Globus pallidus (tissue), 1 donor: Measurements from ENCODE around the gene REXO1.

ENCODE experiments used
- DNase-seq: peaks from one replicate; pipeline ENCODE4 v3.0.0-alpha.2; 2015; ENCODE audit warnings: low spot score

Gene REXO1

DNA sequence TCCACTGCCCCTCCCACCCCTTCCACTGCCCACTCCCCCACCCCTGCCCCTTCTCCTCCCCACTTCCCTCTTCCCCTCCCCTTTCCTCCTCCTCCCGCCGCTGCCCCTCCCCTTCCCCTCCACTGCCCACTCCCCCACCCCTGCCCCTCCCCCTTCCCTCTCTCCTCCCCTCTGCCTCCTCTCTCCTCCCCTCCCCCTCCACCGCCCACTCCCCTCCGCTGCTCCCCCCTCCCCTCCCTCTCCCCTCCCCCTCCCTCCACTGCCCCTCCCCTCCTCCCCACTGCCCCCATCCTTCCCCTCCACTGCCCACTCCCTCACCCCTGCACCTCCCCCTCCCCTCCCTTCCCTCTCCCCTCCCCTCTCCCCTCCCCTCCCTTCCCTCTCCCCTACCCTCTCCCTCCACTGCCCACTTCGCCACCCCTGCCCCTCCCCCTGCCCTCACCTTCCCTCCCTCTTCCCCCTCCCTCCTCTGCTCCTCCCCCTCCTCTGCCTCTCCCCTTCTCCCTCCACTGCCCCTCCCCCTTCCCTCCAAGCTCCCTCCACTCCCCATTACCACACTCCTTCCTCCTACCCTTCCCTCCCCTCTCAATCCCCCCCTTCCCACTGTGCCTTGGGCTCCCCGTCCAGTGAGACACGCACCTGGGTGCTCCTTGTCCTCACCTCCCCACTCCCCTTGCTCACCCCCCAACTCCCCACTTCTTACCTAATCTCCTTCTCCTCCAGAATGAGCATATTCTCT, 58.1 kb downstream of the REXO1 start:
- no peak for DNase-seq

DNA sequence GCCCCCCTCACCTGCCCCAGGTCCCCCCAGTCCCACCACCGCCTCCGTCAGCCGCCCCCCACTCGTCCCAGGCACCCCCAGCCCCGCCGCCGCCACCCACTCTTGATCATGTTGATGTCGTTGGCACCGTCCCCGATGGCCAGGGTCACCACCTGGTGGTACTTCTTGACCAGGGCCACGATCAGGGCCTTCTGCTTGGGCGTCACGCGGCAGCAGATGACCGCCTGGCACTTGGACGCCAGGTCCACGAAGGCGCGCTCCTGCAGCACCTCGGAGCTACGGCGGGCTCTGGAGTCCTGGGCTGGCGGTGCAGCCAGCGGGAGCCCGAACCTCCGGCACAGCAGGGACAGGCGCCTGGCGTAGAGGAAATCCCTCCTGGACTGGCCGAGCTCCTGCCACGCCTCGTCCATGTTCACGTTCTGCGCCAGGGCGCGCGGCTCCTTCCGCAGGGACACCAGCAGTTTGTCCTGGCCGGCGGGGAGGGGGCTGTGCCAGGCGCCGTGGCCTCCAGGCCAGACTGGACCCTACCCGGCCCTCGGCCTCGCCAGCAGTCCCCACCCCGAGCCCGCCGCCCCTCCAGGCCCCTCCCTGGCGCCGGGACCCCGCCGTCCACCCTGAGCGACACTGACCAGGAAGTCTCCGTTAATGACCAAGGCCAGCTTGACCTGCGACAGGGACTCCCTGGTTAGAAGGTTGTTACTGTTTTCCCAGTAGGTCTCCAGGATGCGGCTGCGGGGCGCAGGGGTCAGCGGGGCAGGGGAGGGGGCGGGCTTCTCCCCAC, 58.8 kb downstream of the REXO1 start:
- DNase-seq: no peak

DNA sequence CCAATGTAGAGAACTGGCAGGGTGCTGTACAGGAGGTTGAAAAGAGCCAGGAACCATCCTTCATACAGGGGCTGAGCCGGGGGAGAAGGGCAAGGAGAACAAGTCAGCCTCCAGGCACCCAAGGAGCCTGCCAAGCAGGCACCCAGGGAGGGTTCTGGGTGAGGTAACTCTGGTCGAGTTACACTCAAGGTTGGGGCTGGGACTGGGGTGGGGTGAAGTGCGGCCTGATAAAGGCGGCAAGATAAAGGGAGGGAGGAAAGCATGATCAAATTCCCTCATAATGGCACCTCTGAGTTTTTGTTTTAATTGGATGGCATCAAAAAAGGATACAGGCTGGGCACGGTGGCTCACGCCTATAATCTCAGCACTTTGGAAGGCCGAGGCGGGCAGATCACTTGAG, 61.2 kb downstream of the REXO1 start:
- no peak for DNase-seq

DNA sequence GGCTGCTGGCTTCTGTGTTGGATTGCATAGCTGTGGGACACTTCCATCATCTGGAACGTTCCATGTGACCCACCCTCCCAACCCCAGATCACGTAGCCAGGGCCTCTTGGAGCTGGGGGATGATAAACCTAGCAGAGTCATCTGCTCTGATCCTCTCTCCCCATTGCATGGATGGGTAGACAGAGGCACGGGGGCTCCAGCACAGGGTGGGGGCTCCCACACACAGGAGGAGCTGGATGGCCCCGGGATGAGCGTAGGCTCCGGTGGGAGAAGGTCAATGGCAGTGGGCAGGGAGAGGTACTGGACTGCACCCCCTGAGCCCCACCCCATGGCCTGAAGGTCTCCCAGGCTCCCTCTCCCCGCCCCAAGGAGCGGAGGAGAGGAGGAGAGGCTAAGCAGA, 61.6 kb downstream of the REXO1 start:
- no peak for DNase-seq

DNA sequence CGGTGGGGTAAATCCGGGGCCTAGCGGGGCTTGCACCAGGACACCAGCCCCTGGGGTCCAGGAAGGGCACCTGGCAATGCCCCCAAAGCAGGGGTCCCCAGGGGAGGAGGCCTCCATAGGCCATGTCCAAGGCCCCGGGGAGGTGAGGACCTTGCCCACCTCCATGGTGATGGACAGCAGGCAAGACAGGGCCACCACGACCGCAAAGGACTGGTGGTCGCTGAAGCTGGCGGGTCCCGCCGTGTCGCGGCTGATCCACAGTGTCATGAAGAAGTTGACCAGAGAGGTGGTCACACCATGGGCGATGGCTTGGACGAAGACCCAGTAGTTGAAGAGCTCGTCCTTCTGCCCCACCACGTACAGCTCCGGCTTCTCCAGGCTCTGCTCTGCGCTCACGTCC, 63.0 kb downstream of the REXO1 start:
- DNase-seq: no peak

DNA sequence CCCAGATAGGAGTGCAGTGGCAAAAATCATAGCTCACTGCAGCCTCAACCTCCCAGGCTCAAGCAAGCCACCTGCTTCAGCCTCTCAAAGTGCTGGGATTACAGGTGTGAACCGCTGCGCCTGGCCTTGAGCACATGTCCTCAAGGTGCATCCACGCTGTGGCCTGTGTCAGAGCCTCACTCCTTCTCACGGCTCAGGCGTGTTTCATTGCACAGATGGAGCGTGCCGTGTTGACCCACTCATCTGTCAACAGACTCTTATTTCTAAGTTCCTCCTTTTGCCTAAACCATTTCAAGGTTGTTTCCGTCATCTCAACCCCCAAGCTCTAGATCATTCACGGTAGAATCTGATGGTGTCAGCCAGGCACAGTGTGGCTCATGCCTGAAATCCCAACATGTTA, 64.4 kb downstream of the REXO1 start:
- DNase-seq: no peak

DNA sequence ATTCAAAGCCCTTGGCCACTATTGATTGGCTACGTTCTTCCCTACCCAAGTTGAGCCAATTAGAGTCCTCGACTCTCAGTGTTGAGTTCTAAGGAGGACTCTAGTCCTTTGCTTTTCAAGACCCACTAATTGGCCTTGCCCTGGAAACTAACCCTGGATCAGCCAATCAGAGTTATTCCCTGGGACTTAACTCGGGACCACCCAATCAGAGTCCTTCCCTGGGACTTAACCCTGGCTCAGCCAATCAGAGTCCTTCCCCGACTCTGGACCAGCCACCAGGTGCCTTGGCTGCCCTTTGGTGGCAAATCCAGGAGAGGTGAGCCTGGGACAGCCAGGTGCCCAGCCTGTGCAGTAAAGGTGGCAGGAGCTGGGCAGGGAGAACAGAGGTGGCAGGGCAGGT, 64.9 kb downstream of the REXO1 start:
- no peak for DNase-seq

DNA sequence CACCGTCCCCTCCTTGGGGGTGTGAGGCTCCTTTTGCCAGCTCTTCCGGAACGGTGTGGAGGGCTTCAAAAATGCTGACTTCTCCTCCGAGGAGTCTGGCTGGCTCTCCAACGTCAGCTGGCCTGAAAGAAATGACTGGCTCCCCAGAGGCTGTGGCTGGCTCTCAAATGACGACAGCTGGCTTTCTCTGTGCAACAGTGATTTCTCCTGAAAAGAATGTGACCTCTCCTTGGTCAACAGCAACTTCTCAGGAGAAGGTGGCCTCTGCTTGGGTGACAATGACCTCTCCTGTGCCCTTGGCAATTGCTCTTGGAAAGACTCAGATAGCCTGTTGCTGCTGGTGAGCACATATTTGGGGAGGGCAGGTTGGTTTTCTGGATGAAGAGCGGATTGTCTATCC, 65.8 kb downstream of the REXO1 start:
- no peak for DNase-seq

DNA sequence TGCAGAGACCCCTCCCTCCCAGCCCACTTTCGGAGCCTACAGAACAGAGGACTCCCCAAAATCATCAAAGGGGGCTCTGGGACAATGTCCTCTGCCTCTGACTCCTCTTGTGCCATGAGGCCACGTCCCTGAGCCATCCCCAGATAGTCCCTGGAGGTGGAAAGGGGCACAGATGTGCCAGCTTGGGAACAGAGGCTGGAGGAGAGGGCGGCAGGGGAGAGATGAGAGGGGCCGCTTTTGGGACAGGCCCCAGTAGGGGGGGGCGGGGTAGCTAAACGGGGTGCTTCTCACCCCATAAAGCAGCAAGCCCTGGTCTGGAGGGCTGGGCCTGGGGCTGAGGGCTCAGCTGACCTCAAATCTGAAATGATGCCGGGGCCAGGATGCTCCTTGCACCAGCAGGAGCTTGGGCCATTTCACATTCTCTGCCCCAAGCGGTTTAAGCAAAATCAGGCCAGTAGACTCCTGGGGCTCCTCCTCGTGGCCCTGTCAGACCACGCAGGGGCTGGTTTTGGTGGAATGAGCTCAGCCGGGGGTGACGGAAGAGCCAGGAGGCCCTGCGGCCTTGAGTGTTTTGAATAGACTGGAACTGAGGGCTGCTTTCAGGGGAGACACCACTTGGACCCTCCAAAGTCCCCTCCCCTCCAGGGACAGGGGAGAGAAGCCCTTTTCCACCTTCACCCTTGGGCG, 67.9 kb downstream of the REXO1 start:
- DNase-seq: no peak

DNA sequence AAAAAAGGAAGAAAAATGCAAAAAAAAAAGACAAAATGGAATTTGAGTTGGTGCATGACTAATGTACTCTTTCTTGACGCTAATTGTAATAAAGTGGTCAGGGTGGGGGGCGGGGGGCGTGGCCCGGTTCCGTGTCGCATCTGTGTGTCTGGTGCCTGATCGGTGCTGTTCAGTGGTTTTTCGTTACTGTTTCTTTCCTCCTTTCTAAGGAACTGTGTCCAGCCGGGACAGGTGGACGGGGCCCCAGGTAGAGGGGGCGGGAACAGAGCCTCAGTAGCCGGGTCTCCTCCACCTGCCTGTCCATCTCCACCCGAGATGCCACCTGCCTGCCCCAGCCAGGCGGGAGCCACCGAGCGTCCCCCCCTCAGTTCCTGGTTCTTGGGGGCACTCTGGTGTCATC, 68.7 kb downstream of the REXO1 start:
- DNase-seq: no peak

DNA sequence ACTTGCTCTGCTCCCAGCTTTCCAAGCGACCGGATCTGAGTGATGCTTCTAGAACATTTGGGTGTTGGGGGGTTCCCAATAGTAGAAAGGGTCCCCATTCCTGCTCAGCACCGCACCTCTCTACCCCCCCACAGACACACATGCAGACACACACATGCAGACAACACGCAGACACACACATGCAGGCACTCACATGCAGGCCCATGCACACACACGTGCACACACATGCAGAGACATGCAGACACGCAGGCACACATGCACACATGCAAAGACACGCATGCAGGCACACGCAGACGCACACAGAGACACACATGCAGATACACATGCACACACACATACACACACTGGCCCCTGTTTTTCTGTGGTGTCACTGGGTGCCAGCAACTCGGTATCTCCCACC, 71.1 kb downstream of the REXO1 start:
- DNase-seq: no peak

DNA sequence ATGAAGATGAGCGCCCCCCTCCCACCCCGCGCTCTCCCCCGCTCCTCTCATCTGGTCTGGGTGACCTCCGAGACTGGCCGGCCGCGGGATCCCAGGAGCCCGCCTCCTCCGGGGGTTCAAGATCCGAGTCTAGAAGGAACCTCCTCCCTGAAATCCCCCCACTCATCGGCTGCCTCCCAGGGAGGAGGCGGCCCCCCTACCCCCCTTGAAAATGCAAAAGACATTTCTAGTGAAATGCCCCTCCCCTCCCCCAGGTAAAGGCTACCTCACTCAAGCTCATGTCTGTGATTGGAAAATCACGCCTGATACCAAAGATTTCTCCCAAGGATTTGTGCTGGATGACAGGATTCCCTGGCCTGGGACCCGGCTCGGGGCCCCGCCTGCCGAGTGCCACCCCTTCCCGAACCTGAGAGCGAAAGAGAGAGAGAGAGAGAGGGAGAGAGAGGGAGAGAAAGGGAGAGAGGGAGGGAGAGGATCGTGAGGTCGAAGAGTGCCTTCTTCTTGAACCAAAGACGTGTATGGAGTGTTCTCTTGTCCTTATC, 71.6 kb downstream of the REXO1 start:
- DNase-seq: no peak

DNA sequence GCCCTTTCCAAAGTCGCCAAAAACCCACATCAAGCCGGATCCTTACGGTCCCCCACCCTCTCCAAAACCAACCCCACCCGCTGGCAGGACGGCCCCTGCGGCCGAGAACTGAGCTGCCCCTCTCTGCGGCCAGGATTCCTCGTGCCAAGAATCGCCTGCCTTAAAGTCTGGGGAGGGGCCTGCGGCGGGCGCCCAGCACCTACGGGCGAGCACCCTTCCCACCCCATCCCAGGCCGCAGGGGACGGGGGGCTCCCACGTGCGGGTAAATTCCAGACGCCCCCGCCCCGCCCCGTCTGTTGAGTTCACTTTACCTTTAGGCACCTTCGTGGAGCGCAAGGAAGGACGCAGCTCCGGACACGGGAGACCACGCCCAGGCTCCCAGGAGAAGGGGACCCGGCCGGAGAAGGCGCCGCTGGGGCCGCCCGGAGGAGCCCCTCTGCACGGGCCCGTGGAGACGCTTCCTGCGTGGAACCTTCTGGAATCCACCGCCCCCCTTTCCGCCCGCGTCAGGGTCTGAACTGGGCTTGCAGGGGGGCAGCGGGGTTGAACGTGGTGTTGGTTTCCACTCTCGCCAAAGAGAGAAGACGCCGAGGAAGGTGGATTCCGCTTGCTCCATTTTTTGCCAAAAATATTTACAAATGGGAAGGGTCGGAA, 72.2 kb downstream of the REXO1 start:
- DNase-seq: no peak

DNA sequence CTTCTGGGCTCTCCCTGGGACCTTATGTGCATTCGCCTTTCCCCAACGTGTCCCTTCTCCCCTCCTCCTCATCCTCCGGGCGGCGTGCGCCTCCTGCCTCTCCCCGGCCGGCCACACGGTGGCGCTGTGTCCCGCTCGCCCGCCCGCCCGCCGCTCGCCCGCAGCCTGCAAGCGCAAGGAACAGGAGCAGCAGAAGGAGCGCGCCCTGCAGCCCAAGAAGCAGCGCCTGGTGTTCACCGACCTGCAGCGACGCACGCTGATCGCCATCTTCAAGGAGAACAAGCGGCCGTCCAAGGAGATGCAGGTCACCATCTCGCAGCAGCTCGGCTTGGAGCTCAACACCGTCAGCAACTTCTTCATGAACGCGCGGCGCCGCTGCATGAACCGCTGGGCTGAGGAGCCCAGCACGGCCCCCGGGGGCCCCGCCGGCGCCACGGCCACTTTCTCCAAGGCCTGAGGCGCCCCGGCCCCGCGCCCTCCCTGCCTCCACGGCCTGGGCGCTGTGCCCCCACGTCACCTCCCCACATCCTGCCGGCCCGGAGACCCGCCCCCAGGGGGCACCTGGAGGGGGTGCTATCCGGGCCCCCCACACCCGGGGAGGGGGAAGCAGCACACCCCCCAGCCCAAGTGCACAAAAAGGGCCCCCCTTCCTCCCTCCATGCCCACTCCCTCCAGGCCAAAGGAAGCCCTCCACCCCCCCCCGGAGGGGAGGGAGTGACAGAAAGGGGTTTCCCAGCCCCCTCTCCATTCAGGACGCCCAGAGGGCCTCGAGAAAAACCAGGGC, 73.1 kb downstream of the REXO1 start:
- no peak for DNase-seq

DNA sequence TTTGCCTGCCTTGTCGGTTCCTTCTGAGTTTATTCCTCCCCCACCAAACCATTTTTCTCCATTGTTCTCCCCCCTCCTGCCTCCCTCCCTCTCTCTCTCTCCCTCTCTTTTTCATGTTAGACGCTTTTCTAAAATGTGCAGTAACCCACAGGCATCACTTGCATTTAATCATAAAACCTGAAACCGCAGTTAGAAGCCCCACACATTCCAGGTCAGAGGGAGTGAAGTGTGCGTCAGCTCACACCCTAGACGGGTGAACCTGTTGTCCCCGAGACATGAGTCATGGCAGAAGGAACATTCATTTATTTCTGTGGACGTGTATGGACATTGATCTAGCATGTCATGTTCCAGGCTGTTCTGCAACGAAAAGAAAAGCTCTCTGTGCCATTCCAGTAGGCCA, 75.1 kb downstream of the REXO1 start:
- no peak for DNase-seq

DNA sequence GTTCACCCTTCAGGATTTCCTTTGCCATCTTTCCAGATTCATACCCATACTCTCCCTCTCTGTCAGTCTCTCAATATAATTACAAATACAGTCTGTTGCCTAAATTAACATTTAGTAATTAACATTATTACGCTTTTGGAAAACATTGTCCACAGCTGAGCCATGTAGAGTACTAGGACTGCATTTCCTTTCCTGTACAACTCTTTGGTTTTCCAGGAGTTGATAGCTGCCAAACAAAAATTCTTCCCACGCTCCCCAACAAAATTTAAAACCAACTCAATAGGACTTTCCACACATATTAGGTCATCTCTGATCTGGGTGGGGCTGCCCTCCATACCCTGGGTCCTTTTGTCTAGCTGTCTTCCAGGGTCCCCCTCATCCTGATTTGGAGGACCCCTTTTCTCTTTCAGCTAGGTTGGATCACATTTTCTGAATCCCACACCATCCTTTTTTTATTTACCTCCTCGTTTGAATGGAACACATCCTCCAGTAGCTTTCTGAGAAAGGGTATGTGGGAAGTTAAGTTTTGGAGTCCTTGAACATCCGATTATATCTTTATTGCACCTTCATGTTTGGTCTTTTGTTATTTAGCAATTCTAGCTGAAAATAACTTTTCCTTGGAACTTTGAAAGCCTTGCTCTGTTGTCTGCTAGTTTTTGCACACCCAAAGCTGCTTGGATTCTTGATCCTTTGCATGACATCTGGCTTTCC, 77.3 kb downstream of the REXO1 start:
- DNase-seq: no peak

DNA sequence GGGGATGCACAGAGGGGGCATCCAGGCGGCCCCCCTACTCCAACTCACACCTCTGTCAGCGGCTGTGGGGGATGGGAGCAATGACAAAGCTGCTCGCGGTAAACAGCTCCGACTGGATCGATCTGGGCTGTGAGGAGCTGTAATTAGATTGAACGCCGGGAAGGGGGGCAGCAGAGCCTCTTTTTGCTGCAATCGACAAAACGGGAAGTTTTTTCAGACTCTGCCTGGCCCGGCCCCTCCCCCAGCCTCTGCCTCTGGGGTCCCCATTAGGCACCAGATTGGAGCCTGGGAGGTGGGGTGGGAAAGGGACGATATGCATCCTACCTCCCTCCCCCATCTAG, 78.7 kb downstream of the REXO1 start:
- DNase-seq: no peak

DNA sequence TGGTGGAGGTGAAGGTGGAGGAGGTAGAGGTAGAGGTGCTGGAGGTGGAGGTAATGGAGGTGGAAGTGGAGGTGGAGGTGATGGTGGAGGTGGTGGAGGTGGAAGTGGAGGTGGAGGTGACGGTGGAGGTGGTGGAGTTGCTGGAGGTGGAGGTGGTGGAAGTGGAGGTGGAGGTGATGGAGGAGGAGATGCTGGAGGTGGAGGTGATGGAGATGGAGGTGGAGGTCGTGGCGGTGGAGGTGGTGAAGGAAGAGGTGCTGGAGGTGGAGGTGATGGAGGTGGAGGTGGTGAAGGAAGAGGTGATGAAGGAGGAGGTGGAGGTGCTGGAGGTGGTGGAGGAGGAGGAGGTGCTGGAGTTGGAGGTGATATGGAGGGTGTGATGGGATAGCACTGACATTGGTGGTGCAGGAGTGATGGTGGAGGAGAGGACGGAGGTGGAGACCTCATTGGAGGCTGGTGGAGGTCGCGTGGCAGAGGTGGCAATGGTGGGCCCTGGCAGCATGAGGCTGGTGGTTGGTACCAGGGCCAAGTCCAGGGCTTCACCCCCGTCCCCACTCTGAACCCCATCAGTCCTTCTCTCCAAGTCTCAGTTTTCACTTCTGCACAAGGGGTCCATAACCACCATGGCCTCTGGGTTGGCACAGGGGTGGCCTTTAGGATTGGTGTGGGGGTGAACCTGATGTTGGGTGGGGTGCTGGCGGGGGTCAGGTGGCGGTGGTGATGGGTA, 79.2 kb downstream of the REXO1 start:
- no peak for DNase-seq

DNA sequence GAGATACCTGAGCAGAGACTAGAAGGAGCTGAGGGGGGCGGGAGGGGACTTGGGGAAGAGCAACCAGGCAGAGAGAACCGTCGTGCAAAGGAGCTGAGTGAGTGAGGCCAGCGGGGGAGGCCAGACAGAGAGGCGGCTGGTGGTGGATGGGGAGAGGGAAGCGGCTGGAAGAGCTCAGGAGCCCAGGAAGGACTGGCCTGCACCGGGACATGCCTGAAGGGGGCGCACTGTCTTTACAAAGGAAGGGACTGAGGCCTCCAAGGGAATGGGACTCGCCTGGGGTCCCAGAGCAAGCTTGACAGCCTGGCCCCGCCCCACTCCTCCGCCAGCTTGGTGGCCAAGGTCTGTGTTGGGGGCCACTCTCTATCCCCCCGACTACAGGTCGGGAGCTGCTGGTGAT, 80.0 kb downstream of the REXO1 start:
- no peak for DNase-seq

DNA sequence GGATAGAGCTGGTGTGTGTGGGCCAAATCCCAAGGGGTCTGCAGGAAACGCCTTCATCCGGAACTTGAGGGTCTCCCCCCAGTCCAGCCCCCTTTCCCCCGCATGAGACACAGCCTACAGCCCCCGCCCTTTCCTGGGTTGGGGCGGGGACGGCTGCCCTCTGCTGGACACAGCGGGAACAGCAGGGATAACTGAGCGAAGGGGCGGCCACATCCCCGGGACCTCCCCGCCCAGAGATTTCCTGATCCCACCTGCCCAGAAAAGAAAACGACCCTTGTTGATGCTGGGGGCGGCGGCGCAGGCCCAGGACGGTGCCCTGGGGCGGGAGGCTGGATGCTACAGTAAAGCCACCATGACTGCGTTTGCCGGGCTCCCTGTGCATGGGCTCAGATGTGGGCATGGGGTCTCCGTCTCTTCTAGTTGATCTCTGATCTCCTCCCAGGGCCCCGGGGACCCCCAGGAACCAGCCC, 80.8 kb downstream of the REXO1 start:
- peak; percentile 3 for DNase-seq
